Measurements from ENCODE around the gene FAM89A. TPM values are rescaled to one million over a fixed set of nuclear protein-coding genes. Genes with fewer than 3 reads are reported as not detected.

Gene FAM89A
- total RNA-seq, 1 experiment from 2014 or later = 49.3 TPM

DNA sequence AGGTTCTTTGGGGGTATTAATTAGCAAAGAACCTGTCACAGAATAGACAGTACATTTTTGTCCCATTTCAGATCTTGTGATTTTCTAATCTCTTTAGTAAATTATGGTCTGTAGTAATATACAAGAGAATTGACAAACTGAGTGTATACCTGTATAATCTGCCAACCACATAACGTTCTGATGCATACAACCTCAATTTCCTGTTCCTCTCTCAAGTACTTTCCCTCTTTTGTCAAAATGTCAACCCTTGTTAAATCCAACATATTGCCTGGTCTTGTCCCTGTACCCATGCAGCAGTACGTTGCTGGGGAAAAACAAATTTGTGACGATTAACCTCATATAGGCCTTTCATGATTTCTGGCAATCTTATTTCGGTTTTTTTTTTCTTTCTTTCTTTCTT is 60.1 kb downstream of the FAM89A start:
- Histone ChIP-seq H3K27ac (no peak overlapping the region), H3K36me3 (peaks cover 5% of the 10 kb centered on the region; the same call in 1 of the 2 replicates), H3K27me3 (no peaks in the 10 kb centered on the region), H3K9me3 (replicated peaks) (no peaks in the 10 kb centered on the region), H3K4me3 (peak overlapping the region; percentile 85), H3K4me1 (peaks cover 32% of the 10 kb centered on the region)
- DNase-seq = no peak

DNA sequence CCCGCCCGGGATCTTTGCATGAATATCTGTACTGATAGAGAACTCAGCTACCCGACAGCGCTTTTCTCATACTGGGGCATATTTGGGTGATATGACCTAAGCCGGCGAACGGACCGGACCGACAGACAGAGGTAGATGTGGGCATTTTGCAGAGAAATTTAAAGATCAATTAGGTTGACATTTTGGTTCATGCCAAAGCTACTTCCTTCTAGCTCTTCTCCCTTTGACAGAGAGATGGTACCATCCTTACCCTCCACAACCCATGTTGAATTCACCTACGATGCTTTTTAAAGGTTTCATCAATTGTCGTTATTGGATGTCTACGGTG is 60.7 kb downstream of the FAM89A start:
- DNase-seq = no peak
- Histone ChIP-seq H3K4me3 (peak overlapping the region; percentile 85), H3K27me3 (no peaks in the 10 kb centered on the region), H3K27ac (peak overlapping the region; percentile 22; the same call in 1 of the 2 replicates), H3K36me3 (0 out of 2 replicates have a peak, but pooled peaks cover 5% of the 10 kb centered on the region), H3K9me3 (replicated peaks) (no peaks in the 10 kb centered on the region), H3K4me1 (peaks cover 32% of the 10 kb centered on the region)

DNA sequence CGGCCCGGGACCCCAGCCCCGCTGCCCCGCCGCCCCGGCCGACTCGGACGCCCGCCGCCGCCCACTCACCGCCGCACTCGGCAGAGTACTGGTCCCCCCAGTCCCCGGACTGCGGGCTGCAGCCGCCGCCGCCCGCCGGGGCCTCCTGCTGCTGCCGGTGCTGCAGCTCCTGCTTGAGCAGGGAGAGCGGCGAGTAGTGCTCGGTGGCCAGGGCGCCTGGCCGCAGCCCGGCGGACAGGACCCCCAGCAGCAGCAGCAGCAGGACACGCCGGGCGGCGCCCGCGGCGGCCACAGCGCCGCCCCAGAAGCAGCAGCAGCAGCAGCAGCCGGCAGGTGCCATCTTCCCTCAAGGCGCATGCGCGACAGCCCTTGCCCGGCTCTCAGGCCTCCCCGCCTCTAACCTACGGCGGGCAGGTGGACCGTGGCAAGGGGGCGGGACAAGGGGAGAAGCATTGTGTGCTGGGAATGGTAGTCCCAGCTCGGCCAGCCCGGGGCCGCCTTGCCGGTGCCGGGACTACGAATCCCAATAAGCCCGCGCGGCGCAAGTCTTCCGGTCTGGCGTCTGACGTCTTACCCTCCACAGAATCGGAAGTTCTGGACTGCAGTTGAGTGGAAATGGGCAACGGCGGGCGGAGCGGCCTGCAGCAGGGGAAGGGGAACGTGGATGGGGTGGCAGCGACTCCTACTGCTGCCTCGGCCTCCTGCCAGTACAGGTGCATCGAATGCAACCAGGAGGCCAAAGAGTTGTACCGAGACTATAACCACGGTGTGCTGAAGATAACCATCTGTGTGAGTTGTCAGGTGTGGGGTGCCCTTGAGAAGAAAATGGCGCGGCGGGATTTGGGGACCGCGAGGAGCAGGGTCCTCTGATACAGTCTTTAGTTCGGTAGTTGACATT is 61.3 kb downstream of the FAM89A start, which contains the start of the genes ARV1 and TTC13:
TSS of gene ARV1 (plus strand) at position 604 of the 898 bp plus-strand sequence. CDS start at position 616, 12 bp downstream.
TSS of gene TTC13 (minus strand) at position 371 of the 898 bp plus-strand sequence. CDS start at position 340, 31 bp downstream.
- Histone ChIP-seq H3K27me3 (no peaks in the 10 kb centered on the region), H3K27ac (peak within 1 kb of the TSS; percentile 37), H3K4me3 (peak within 1 kb of the TSS; percentile 85), H3K36me3 (0 out of 2 replicates have a peak, but pooled peaks cover 5% of the 10 kb centered on the region), H3K4me1 (peaks cover 32% of the 10 kb centered on the region), H3K9me3 (replicated peaks) (no peaks in the 10 kb centered on the region)
- DNase-seq = peak; percentile 98 to 99

DNA sequence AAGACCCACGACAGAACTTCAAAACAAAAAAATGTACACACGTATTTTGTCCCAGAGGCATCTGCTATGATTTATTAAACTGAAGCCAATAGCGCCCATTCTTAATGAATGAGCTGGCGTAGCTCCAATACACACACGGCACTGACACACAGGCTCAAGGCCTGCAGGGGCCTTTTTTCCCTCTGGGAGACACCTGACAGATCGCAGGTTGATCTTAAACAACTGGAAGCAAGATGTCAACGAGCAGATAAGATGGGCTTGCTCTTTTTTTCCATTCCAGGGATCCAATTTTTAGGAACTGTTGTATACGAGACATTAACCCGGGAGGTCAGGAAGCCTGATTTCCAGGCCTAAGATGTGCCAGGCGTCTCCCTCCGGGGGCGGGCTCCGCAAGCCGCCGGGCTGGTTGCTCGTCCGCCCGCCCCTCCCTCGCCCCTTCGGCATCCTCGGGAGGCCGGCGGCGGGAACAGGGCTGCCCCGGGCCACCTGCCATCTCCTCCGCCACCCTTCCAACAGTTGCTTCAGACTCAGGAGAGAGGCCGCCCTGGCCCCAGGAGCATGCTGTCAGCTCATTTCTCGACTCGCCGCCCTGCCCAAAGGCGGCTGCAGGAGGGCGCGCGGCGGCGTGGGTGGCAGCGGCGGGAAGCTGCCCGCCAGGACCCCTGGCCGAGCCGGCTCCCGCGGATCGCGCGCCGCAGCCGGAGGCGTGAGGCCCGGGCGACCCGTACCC is 62.1 kb downstream of the FAM89A start:
- peak; percentile 62 to 68 for DNase-seq
- H3K27me3 ChIP-seq = no peaks in the 10 kb centered on the region
- H3K4me3 ChIP-seq = peak overlapping the region; percentile 85

DNA sequence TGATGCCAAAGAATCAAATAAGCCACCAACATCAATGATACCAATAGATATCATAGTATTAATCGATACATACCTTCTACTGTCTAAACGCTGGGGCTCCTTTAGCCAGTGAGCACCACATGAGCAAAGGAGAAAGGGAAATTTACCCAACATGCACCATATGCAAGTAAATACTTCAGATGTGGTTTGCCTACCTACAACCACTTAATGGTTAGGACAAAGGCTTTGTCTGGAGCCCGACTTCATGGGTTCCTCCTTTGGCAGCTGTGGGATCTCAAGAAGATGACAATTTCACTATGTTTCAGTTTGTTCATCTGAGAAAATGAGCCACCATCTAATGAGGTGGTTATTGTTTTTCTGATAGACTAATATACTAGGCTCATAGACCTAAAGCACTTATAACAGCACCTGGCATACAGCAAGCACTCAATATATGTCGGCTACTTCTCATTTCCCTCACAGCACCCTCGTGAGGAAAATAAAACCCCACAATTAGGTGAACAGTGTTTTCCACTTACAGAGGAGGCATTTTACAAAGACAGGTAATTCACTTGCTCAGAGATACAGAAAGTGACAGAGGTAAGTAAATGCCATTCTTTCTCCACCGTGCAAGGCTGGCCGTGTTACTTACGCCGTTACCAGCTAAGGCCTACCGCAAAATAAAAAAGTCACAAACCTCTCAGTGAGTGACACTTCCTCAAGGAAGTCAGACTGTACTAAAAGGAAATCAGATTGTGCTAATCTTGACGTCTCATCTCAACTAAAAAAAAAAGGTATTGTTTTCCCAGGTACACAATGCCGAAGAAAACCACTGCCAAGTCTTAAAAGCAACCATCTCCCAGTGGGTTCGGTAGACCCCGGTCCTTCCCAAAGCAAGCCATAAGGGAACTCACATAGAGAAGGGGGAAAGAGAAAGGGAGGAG is 63.0 kb downstream of the FAM89A start:
- Histone ChIP-seq H3K4me1 (peaks cover 32% of the 10 kb centered on the region), H3K27me3 (no peaks in the 10 kb centered on the region), H3K4me3 (peak overlapping the region; percentile 85), H3K27ac (peak overlapping the region; percentile 69), H3K9me3 (replicated peaks) (no peaks in the 10 kb centered on the region), H3K36me3 (0 out of 2 replicates have a peak, but pooled peaks cover 5% of the 10 kb centered on the region)
- DNase-seq = no peak

More for the DNA sequence above, 62.1 kb downstream of the FAM89A start:
- Histone ChIP-seq H3K4me1 (peaks cover 32% of the 10 kb centered on the region), H3K27ac (peak overlapping the region; percentile 37), H3K9me3 (replicated peaks) (no peaks in the 10 kb centered on the region), H3K36me3 (0 out of 2 replicates have a peak, but pooled peaks cover 5% of the 10 kb centered on the region)

DNA sequence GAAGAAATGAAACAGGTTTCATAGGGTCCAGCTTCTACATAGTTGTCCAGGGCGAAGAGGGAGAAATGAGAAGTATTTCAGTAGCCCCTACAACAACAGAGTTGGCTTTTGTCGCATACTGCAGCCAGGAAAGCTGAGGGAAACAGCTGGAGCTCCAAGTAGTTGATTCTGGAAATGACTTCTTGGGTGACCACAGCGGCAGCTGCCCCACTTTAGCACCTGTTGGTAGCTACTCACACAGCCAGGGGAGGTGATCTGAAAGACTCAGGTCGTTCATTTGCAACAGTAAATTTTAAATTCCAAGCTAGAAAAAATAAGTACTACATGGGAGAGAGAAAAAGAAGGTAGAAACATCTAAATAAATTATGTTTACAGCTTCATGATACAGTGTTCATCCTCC is 63.7 kb downstream of the FAM89A start:
- Histone ChIP-seq H3K9me3 (replicated peaks) (no peaks in the 10 kb centered on the region), H3K27ac (peak overlapping the region; percentile 69), H3K27me3 (no peaks in the 10 kb centered on the region), H3K36me3 (0 out of 2 replicates have a peak, but pooled peaks cover under 1% of the 10 kb centered on the region), H3K4me1 (peaks cover 32% of the 10 kb centered on the region), H3K4me3 (no peak overlapping the region)
- DNase-seq = peak; percentile 82 to 91

DNA sequence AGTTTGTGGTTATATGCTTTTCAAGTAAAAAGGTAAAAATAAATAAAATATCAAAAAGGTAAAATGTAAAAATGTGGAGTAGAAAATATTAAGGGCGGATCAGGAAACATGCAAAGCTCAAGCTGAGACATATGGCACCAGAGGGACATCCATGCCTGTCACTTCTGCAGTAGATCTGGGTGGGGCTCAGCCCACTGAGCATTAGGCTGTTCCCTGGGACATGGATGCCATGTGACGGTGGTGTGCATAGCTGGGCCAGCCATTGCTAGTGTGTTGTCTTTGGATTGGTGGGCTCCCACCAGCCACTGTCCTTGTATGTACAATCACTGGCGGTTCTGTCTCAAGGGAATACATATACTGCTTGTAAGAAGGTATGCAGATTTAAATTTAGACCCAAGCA is 64.4 kb downstream of the FAM89A start:
- Histone ChIP-seq H3K9me3 (replicated peaks) (no peaks in the 10 kb centered on the region), H3K36me3 (no peaks in the 10 kb centered on the region), H3K27ac (peak overlapping the region; percentile 69), H3K4me1 (peaks cover 32% of the 10 kb centered on the region), H3K27me3 (no peaks in the 10 kb centered on the region), H3K4me3 (no peak overlapping the region)
- peak in 1 of 2 experiments; percentile 15 for DNase-seq

DNA sequence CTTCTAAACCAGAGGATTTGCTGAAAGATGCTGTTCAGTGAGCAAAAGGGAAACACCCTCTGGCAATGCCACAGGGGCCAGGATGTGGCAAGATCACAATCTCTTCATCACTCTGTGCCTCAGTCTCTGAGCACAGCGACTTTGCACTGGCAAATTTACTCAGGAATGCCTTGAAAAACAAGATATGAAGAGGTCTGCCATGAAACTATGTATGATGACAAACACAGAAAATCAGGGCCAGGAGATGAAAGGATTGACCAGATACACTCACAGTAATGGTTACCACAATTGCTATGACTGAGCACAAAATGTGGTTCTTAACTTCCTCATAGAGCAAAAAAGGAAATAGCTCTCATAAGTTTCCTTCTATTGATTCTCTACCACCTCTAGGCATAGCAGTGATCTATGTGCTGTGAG is 67.2 kb downstream of the FAM89A start:
- no peak overlapping the region for H3K27ac ChIP-seq
- no peaks in the 10 kb centered on the region for H3K27me3 ChIP-seq
- H3K4me3 ChIP-seq = no peak overlapping the region
- H3K9me3 ChIP-seq (replicated peaks) = no peaks in the 10 kb centered on the region
- peaks cover 27% of the 10 kb centered on the region for H3K4me1 ChIP-seq
- DNase-seq = no peak
- H3K36me3 ChIP-seq = 0 out of 2 replicates have a peak, but pooled peaks cover 3% of the 10 kb centered on the region

DNA sequence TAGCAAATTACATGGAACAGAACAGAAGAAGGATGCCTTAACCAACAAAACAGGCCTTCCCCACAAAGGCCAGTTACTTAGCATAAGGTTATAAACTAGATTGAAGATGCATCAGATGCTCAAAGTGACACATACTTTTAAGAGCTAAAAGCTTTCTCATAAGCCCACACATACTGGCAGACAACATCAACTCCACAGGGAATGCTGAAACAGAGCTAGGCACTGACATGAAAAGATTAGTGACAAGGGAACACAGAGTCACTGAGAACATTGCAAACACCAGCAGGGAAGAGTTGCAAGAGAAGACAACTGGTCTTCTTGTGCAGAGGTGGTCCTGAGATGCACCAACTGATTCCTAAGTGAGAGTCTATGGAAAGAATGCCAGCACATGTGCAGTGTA is 68.3 kb downstream of the FAM89A start:
- Histone ChIP-seq H3K9me3 (replicated peaks) (no peaks in the 10 kb centered on the region), H3K4me1 (peaks cover 17% of the 10 kb centered on the region), H3K27me3 (no peaks in the 10 kb centered on the region), H3K4me3 (no peak overlapping the region), H3K36me3 (0 out of 2 replicates have a peak, but pooled peaks cover 3% of the 10 kb centered on the region), H3K27ac (no peak overlapping the region)
- DNase-seq = no peak

DNA sequence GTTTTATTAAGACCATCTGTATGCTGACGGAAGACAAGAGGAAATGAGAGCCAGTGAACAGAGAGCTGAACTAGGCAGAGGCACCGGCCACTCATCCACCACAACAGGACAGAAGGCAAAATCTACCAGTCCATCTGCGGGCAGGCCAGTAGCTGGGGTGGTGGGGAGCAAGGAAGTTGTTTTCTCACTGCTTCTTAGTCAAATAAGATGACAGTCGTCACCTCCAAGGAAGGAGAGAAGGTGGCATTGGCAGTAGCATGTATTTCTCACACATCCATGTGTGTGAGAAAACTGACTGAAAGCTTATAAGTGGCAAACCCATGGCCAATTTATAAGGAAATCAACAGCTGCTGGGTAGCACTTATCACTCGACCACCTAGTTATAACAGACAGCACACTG is 69.6 kb downstream of the FAM89A start:
- Histone ChIP-seq H3K4me1 (peaks cover 4% of the 10 kb centered on the region), H3K27ac (no peak overlapping the region), H3K4me3 (no peak overlapping the region), H3K27me3 (no peaks in the 10 kb centered on the region), H3K9me3 (replicated peaks) (no peaks in the 10 kb centered on the region), H3K36me3 (peaks cover 3% of the 10 kb centered on the region; the same call in 1 of the 2 replicates)
- no peak for DNase-seq

Other genes starting within 250 kb of the FAM89A start
- 50.6 and 53.9 TPM in 2 replicates for gene C1orf198, start 171.7 kb downstream of the FAM89A start, total RNA-seq (2014; rRNA removed; shearing (Covaris generic))
- 13.9 and 16.4 TPM in 2 replicates for gene TTC13, start 61.4 kb downstream of the FAM89A start, total RNA-seq (2014; rRNA removed; shearing (Covaris generic))
- 33.0 and 38.6 TPM in 2 replicates for gene ARV1, start 61.2 kb downstream of the FAM89A start, total RNA-seq (2014; rRNA removed; shearing (Covaris generic))
- not detected in 2 replicates for gene TRIM67, start 121.8 kb upstream of the FAM89A start, total RNA-seq (2014; rRNA removed; shearing (Covaris generic))
- gene GNPAT, start 201.0 kb upstream of the FAM89A start, total RNA-seq (2014; rRNA removed; shearing (Covaris generic)) = 88.5 and 90.8 TPM in 2 replicates